ENCODE measurements around the gene CDC14B.
"Not testable (repeated sequence)": the region's sequence is repeated elsewhere in the genome, so short reads cannot be mapped to it uniquely, and the experiment has no call there.

CDC14B gene

DNA sequence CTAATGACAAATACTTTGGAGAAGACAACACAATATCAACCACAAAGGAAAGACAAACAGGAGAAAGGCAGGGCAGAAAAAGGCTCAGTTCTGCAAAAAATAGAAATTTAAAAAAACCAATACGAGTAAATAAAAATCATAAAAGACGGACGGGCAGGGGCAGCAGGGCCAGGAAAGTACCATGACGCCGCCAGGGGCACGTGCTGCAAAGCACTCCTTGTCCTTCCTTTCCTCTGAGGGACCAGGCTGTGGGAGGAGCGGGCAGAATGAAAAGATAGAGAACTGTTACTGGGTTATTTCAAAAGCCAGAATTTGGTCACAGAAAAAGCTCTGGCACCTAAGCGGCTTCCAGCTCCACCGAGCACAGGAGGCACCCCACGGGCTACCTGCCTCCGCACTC lies 115.7 kb downstream of the CDC14B start:
- Histone ChIP-seq H3K4me3 (no peak overlapping the region), H3K27ac (no peak overlapping the region)
- TF ChIP-seq, protein P1, sequence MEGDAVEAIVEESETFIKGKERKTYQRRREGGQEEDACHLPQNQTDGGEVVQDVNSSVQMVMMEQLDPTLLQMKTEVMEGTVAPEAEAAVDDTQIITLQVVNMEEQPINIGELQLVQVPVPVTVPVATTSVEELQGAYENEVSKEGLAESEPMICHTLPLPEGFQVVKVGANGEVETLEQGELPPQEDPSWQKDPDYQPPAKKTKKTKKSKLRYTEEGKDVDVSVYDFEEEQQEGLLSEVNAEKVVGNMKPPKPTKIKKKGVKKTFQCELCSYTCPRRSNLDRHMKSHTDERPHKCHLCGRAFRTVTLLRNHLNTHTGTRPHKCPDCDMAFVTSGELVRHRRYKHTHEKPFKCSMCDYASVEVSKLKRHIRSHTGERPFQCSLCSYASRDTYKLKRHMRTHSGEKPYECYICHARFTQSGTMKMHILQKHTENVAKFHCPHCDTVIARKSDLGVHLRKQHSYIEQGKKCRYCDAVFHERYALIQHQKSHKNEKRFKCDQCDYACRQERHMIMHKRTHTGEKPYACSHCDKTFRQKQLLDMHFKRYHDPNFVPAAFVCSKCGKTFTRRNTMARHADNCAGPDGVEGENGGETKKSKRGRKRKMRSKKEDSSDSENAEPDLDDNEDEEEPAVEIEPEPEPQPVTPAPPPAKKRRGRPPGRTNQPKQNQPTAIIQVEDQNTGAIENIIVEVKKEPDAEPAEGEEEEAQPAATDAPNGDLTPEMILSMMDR (IDR thresholded peaks at IDR 0.05) = no peak

DNA sequence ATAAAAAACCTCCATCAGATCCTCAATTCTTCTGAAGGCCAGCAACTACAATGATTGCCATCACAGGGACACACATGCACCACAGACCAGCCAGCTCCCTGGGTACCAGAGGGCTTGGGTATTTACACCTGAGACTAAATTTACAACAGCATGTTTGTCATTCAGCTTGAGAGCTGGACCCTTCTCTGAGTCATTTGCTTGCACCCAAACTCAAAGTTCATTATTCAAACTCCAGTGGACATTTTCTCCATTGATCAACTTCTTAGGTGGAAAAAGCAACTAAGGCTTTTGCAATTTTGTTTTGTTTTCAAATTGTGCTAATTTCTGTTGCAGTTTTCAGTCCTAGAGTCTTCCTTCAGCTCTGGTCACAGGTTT lies 116.3 kb downstream of the CDC14B start:
- H3K27ac ChIP-seq = peak overlapping the region in 1 of 2 donors; percentile 4
- DNase-seq (ENCODE audit: low spot score); H3K4me3 ChIP-seq: not testable (repeated sequence)

More for the DNA sequence above, 115.7 kb downstream of the CDC14B start:
- no peak for DNase-seq (ENCODE audit: low spot score)

DNA sequence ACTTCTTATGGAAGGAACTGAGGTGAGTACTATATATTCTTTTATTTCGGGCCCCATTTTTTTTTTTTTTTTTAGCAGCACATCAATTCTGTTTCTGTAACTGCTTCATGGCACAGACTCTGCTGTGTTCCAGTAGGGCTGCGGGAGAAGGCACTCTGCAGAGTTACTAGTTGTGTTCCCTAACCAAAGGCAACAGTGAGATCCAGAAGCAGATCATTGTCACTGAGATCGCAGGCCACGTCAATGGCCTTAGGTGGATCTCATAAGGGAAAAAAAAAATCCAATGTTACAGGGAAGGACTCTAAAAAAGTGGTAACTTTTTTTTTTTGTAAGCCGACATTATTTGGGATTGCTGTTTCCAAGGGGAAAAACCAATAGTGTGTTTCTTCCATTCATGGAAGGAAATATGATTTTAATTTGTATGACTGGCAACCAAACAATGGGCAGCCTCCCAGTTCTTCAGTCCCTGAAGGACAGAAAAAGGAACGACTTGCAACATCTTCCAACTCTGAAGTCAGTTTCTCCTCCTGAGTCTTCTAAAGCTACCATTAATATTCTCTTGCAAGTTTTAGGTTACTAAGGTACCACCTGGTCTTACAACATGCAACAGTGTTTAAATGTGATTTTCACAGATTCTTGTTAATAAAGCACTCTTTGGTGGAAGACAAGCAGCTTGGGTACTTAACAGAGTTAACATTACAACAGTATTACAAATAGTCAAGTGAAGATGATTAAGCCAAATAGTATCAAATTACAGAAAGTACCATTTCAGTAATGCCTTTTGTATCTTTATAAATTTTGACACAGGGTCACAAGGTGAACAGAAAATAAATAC lies 116.9 kb downstream of the CDC14B start:
- Histone ChIP-seq H3K4me3 (no peak overlapping the region), H3K27ac (peak overlapping the region in 1 of 2 donors; percentile 55)
- TF ChIP-seq, protein P1 (IDR thresholded peaks at IDR 0.05) = no peak
- DNase-seq (ENCODE audit: low spot score) = no peak

DNA sequence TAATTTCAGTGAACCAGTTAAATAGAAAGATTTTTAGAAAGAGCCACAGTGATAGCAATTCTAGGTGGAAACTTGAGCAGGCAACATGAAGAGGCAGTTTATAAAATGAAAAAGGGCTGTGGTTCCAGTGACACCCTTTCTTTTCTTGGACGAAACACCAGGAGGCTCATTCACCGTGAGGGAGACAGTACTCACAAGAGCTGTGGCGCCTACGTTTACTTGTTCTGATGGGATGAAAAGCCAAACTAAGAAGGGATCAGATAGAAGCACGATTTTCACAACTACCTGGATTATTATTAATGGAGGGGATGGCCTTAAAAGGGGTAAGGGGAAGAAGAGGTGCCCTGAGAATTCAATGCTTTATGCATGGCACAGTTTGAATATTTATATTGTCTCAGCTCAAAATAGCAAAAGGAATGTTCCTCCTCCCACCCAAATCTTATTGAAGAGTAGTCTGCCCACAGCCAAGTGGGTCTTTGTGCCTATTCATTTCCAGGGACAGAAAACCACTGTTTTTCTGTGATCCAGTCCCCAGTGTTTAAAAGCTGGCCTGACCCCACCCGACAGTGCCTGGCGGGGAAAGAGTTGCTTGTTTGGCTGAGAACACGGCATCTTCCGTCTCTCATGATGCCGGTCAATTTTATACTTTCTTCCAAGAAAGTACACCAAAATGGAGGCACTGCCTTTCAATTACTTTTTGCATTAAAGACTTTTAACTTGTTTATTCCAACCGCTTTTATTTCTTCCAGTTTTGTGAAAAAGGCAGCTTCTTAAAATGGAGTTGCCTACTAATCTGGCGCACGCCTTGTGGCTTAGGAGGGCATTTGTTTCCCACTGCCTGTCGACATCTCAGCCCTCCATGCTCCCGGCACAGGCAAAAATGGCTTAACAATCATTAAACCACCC lies 117.8 kb downstream of the CDC14B start:
- H3K27ac ChIP-seq = peak overlapping the region in 1 of 2 donors; percentile 55
- no peak overlapping the region for H3K4me3 ChIP-seq
- TF ChIP-seq, protein P1 (IDR thresholded peaks at IDR 0.05) = no peak

DNA sequence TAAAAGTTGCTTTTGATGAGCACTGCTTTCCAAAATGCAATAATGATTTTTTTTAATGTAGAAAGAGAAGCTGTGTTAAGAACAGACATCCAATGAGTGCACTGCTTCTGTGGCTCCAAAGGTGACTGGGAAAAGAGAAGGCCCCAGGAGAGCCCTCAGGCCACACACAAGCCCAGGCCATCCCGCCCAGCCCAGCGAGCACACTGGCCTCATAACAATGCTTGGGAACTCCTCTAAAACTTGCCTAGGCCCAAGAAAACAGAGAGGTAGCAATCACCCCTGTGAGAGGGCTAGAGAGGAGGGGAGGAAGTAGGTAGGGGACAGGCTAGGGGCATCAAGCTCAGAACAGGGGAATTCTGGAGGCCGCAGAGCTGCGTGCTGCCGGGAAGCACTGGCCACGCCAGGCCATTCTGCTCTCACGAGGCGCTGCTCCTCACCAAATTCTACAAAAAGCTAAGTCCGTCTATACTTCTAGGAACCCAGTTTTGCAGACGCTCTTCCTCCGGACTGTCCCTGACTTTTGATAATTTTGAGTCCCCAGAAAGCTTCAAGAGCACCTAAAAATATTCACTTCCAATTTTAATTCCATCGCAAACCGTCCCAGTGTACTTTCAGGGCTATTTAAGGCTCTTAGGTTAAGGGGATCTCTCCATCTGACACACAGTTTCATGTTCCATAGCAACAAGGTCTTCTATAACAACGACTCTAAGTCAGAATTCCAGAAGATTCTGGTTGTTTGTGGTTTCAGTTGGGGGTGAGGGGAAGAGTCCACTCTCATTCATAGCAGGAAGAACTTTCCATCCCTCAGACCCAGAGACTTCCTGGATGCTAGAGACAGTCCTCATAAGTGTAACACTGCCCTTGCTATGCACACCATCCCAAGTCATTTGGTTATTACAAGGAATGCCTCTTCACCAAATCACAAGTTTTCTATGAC lies 118.7 kb downstream of the CDC14B start:
- no peak overlapping the region for H3K4me3 ChIP-seq
- peak overlapping the region in 1 of 2 donors; percentile 26 for H3K27ac ChIP-seq
- no peak for DNase-seq (ENCODE audit: low spot score)
- TF ChIP-seq, protein P1 (IDR thresholded peaks at IDR 0.05) = no peak

More for the DNA sequence above, 117.8 kb downstream of the CDC14B start:
- no peak for DNase-seq (ENCODE audit: low spot score)

DNA sequence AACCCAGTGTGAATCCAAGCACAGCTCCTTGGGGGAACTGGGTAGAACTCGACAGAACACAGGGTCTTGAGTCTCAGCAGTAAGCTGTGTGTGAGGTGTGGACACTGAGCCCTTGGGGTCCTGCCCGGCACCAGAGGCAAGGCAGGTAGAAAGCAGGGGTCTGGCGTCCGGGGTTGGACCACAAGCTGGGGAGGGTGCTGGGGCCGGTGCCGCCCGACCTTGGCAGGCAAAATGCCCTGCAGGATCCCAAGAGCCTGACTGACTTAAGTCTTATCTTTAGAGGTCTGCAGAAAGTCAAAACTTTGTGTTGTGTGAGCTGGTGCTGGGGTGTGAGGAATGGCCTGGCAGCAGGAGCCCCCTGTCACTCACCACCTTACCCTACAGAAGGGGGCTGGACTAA lies 120.4 kb downstream of the CDC14B start:
- no peak overlapping the region for H3K4me3 ChIP-seq
- H3K27ac ChIP-seq = no peak overlapping the region
- TF ChIP-seq, protein P1 (IDR thresholded peaks at IDR 0.05) = no peak
- no peak for DNase-seq (ENCODE audit: low spot score)

Measured in coronary artery (tissue), 2 donors.